H1 (cell line): ENCODE results near the gene SYF2. TPM values are rescaled to one million over a fixed set of nuclear protein-coding genes. Genes with fewer than 3 reads are reported as not detected.

Source experiments
- CTCF ChIA-PET: fragments of 300-600 bp; sonication (Branson Sonifier 250); formaldehyde crosslinking; loops from one replicate; lab custom pipeline; 2021; ENCODE audit not compliant: partially characterized antibody; lab: Charles Lee
- POLR2A ChIA-PET: fragments of 300-600 bp; sonication (Branson Sonifier 250); formaldehyde crosslinking; loops from one replicate; lab custom pipeline; 2021; ENCODE audit warnings: inconsistent platforms; ENCODE audit not compliant: partially characterized antibody; lab: Charles Lee
- DNase-seq, 2 experiments: peaks; one replicate each; pipeline versions ENCODE4 v3.0.0 to v3.0.0-alpha.2; 2010 to 2022; ENCODE audit warnings: low spot score in 2 of 2, low read depth in 1 of 2, mixed read lengths in 1 of 2
- FAIRE-seq: peaks from 2 replicates; lab custom pipeline; 2011; peaks lifted over from hg19 to GRCh38; lab: Jason Lieb, UNC
- H2AFZ ChIP-seq: 2 replicates; pipeline ENCODE4 v1.8.1; 2012; ENCODE audit warnings: low read length, inconsistent platforms
- H2AK5ac ChIP-seq: 2 replicates; pipeline ENCODE4 v1.6.1; 2013; ENCODE audit warnings: low read depth, low read length
- H2BK120ac ChIP-seq: replicated peaks from 2 replicates; pipeline ENCODE3; 2013; ENCODE audit warnings: low read depth, low read length, inconsistent platforms
- H2BK12ac ChIP-seq: 2 replicates; pipeline ENCODE4 v1.6.1; 2013; ENCODE audit warnings: low read depth, low read length
- H2BK15ac ChIP-seq: 2 replicates; pipeline ENCODE4 v1.6.1; 2013; ENCODE audit warnings: low read length
- H2BK20ac ChIP-seq: 2 replicates; pipeline ENCODE4 v1.6.1; 2013; ENCODE audit warnings: low read length
- H2BK5ac ChIP-seq: 2 replicates; pipeline ENCODE4 v1.6.1; 2013; ENCODE audit warnings: low read depth, low read length
- H3K14ac ChIP-seq: 2 replicates; pipeline ENCODE4 v1.6.1; 2013; ENCODE audit warnings: inconsistent platforms; ENCODE audit not compliant: insufficient read length
- H3K18ac ChIP-seq: 2 replicates; pipeline ENCODE4 v1.6.1; 2013; ENCODE audit warnings: low read length; ENCODE audit errors: extremely low read depth
- H3K23ac ChIP-seq: 2 replicates; pipeline ENCODE4 v1.6.1; 2013; ENCODE audit warnings: inconsistent platforms; ENCODE audit not compliant: insufficient read length
- H3K23me2 ChIP-seq: 2 replicates; pipeline ENCODE4 v1.6.1; 2013; ENCODE audit warnings: low read depth, low read length
- H3K27ac ChIP-seq: 2 replicates; pipeline ENCODE4 v1.6.1; 2011; ENCODE audit warnings: low read depth, low read length, inconsistent platforms
- H3K27me3 ChIP-seq, 4 experiments: replicated peaks in 1 of 4; 1 replicate in 1 of 4; 2 replicates in 3 of 4; pipeline versions ENCODE4 v1.6.1 to v1.8.1; 2011 to 2013; ENCODE audit warnings: low read length in 3 of 4, mild to moderate bottlenecking in 3 of 4, inconsistent platforms in 2 of 4, mixed read lengths in 2 of 4, moderate library complexity in 1 of 4; ENCODE audit not compliant: control insufficient read depth in 3 of 4, insufficient read depth in 3 of 4; ENCODE audit errors: extremely low read depth in 1 of 4
- H3K36me3 ChIP-seq, 4 experiments: 2 replicates each; pipeline versions ENCODE4 v1.6.1 to v1.8.1; 2011 to 2013; ENCODE audit warnings: mild to moderate bottlenecking in 4 of 4, low read length in 3 of 4, moderate library complexity in 2 of 4, control low read depth in 1 of 4, inconsistent platforms in 1 of 4; ENCODE audit not compliant: insufficient read depth in 4 of 4, control insufficient read depth in 2 of 4
- H3K4ac ChIP-seq: replicated peaks from 2 replicates; pipeline ENCODE3; 2013; ENCODE audit warnings: low read length, low read depth, mixed read lengths, inconsistent platforms; ENCODE audit not compliant: insufficient read length
- H3K4me1 ChIP-seq, 4 experiments: replicated peaks in 1 of 4; 1 replicate in 1 of 4; 2 replicates in 3 of 4; pipeline versions ENCODE4 v1.6.1 to v1.8.1; 2011 to 2013; ENCODE audit warnings: low read length in 3 of 4, inconsistent platforms in 2 of 4, mixed read lengths in 1 of 4; ENCODE audit not compliant: insufficient read depth in 4 of 4, control insufficient read depth in 3 of 4
- H3K4me2 ChIP-seq, 2 experiments: 2 replicates each; pipeline versions ENCODE4 v1.6.1 to v1.8.1; 2011 to 2013; ENCODE audit warnings: low read depth in 2 of 2, low read length in 2 of 2, control low read depth in 1 of 2, inconsistent platforms in 1 of 2, mild to moderate bottlenecking in 1 of 2; ENCODE audit not compliant: insufficient read depth in 1 of 2
- H3K4me3 ChIP-seq, 4 experiments: fragments of 200-600, 300-600 bp in 1 of 4; sonication (generic), shearing (Covaris generic), sonication (Bioruptor Twin) in 1 of 4; 2 replicates each; pipeline versions ENCODE4 v1.5.1 to v1.8.1; 2011 to 2016; ENCODE audit warnings: low read length in 4 of 4, low read depth in 3 of 4, control low read depth in 2 of 4, inconsistent platforms in 2 of 4, mild to moderate bottlenecking in 2 of 4, mixed read lengths in 1 of 4, moderate library complexity in 1 of 4; ENCODE audit not compliant: insufficient read depth in 2 of 4; ENCODE audit errors: extremely low read depth in 1 of 4
- H3K56ac ChIP-seq: replicated peaks from 2 replicates; pipeline ENCODE3; 2013; ENCODE audit warnings: low read depth, mild to moderate bottlenecking, mixed read lengths, low read length, inconsistent platforms; ENCODE audit not compliant: insufficient read length
- H3K79me1 ChIP-seq: 2 replicates; pipeline ENCODE4 v1.6.1; 2013; ENCODE audit warnings: low read depth, low read length, control low read depth
- H3K79me2 ChIP-seq, 2 experiments: 2 replicates each; pipeline versions ENCODE4 v1.6.1 to v1.8.1; 2012 to 2013; ENCODE audit warnings: low read length in 2 of 2, mild to moderate bottlenecking in 2 of 2, inconsistent platforms in 1 of 2; ENCODE audit not compliant: insufficient read depth in 2 of 2, control insufficient read depth in 1 of 2
- H3K9ac ChIP-seq, 4 experiments: replicated peaks in 1 of 4; 1 replicate in 1 of 4; 2 replicates in 3 of 4; pipeline versions ENCODE4 v1.6.1 to v1.8.1; 2011 to 2013; ENCODE audit warnings: low read depth in 3 of 4, low read length in 3 of 4, control low read depth in 2 of 4, mild to moderate bottlenecking in 2 of 4, moderate library complexity in 2 of 4, inconsistent platforms in 1 of 4; ENCODE audit errors: extremely low read depth in 1 of 4
- H3K9me3 ChIP-seq, 2 experiments: 2 replicates each; pipeline versions ENCODE4 v1.6.1 to v1.8.1; 2012 to 2013; ENCODE audit warnings: mild to moderate bottlenecking in 2 of 2, moderate library complexity in 2 of 2, control low read depth in 1 of 2, inconsistent platforms in 1 of 2, low read depth in 1 of 2, low read length in 1 of 2, mixed read lengths in 1 of 2; ENCODE audit not compliant: insufficient read depth in 2 of 2
- H4K20me1 ChIP-seq, 2 experiments: replicated peaks in 1 of 2; 2 replicates each; pipeline versions ENCODE3 to v1.8.1; 2011 to 2013; ENCODE audit warnings: inconsistent platforms in 2 of 2, low read length in 2 of 2, mild to moderate bottlenecking in 1 of 2; ENCODE audit not compliant: insufficient read depth in 2 of 2, control insufficient read depth in 1 of 2
- H4K5ac ChIP-seq: 2 replicates; pipeline ENCODE4 v1.6.1; 2013; ENCODE audit warnings: low read length, low read depth, mixed read lengths, inconsistent platforms; ENCODE audit not compliant: insufficient read length
- H4K8ac ChIP-seq: 2 replicates; pipeline ENCODE4 v1.8.0; 2013; ENCODE audit warnings: mild to moderate bottlenecking, moderate library complexity, low read length, inconsistent platforms; ENCODE audit not compliant: insufficient read depth; ENCODE audit errors: extremely low read depth
- H4K91ac ChIP-seq: replicated peaks from 2 replicates; pipeline ENCODE3; 2013; ENCODE audit warnings: low read length, mixed read lengths, inconsistent platforms; ENCODE audit not compliant: insufficient read length
- E2F6 ChIP-seq: IDR thresholded peaks from 2 replicates; pipeline ENCODE4 v1.6.1; 2012; ENCODE audit warnings: inconsistent platforms
- GABPA ChIP-seq: IDR thresholded peaks from 2 replicates; pipeline ENCODE4 v1.6.1; 2011; ENCODE audit warnings: mild to moderate bottlenecking, low read length, moderate library complexity, borderline replicate concordance; ENCODE audit not compliant: insufficient read depth
- GTF2F1 ChIP-seq: IDR thresholded peaks from 2 replicates; pipeline ENCODE4 v1.6.1; 2012; ENCODE audit warnings: low read depth, low read length, improper control_type of control experiment, borderline replicate concordance
- HDAC2 ChIP-seq, 2 experiments: fragments of 300-600 bp in 1 of 2; sonication (generic) in 1 of 2; IDR thresholded peaks; 2 replicates each; pipeline ENCODE4 v1.6.1; 2011 to 2012; ENCODE audit warnings: low read depth in 2 of 2, low read length in 2 of 2, mild to moderate bottlenecking in 2 of 2, moderate library complexity in 2 of 2, borderline replicate concordance in 1 of 2, inconsistent platforms in 1 of 2
- MAFK ChIP-seq: IDR thresholded peaks from 2 replicates; pipeline ENCODE4 v1.6.1; 2012; ENCODE audit warnings: low read depth, mild to moderate bottlenecking, improper control_type of control experiment, low read length
- NRF1 ChIP-seq: IDR thresholded peaks from 2 replicates; pipeline ENCODE4 v1.6.1; 2011; ENCODE audit warnings: mild to moderate bottlenecking, low read depth, low read length, improper control_type of control experiment
- RFX5 ChIP-seq: IDR thresholded peaks from 2 replicates; pipeline ENCODE4 v1.6.1; 2011; ENCODE audit warnings: low read depth, low read length, improper control_type of control experiment, borderline replicate concordance
- TAF1 ChIP-seq: IDR thresholded peaks from 2 replicates; pipeline ENCODE4 v1.6.1; 2011; ENCODE audit warnings: mild to moderate bottlenecking, low read depth, low read length
- YY1 ChIP-seq: IDR thresholded peaks from 2 replicates; pipeline ENCODE4 v1.6.1; 2011; ENCODE audit warnings: low read depth, mild to moderate bottlenecking, low read length
- WGBS, 2 experiments: shearing (Covaris generic) in 1 of 2; methylation state at CpG; one replicate each; pipeline versions ENCODE4 v1.1.6 to v1.1.7; 2013 to 2015; ENCODE audit warnings: low lambda C conversion rate in 2 of 2, mixed read lengths in 2 of 2, inconsistent platforms in 1 of 2, low coverage in 1 of 2, missing lambda C conversion rate in 1 of 2; ENCODE audit not compliant: insufficient replicate concordance in 2 of 2, insufficient coverage in 1 of 2, insufficient read length in 1 of 2; ENCODE audit errors: extremely low coverage in 1 of 2, missing lambda C conversion rate in 1 of 2; 5-methylcytosine and 5-hydroxymethylcytosine counted together
- polyA plus RNA-seq, 7 experiments: library from polyadenylated mRNA; depleted of rRNA in 3 of 7; stranded (reverse) in 5 of 7; unstranded in 2 of 7; fragments of >200 nt in 5 of 7; fragments of 200-250 nt in 2 of 7; gene quantifications; 1 replicate in 5 of 7; 2 replicates in 1 of 7; 4 replicates in 1 of 7; pipeline versions ENCODE4 v1.2.1 to v1.2.3, GENCODE V29; 2011 to 2013; ENCODE audit warnings: missing spikeins in 2 of 7, mixed read lengths in 2 of 7
- total RNA-seq: library from RNA; stranded (reverse); fragmentation: NEBNext Ultra II Directional; extraction: Animal tissue kit (Norgen Biotek cat#: 25700); gene quantifications from 2 replicates; pipeline ENCODE4 v1.2.1, GENCODE V29; 2021

The SYF2 gene
- total and polyA plus RNA-seq, 2 of the 8 experiments (the other 6 are each of a cell fraction or from before 2014, with no cell fraction given), result 7.5 to 33.0 TPM

GRCh38 chr1:25173809-25174340 lies 58.4 kb downstream of the SYF2 start:
- no peak overlapping the region for H3K9ac ChIP-seq
- H2AK5ac ChIP-seq, result no peak overlapping the region
- POLR2A ChIA-PET, result no interaction called here
- no peak overlapping the region for H3K4me2 ChIP-seq
- H3K23ac ChIP-seq, result no peak overlapping the region
- TF ChIP-seq NRF1 (no peak), RFX5 (no peak), E2F6 (no peak), TAF1 (no peak), GTF2F1 (no peak), YY1 (no peak), MAFK (no peak), HDAC2 (IDR thresholded peaks at IDR 0.05; ENCODE audit: borderline replicate concordance in 1 of 2, low read depth in 2 of 2, low read length in 2 of 2) (no peak), GABPA (no peak)
- no peaks in the 10 kb centered on the region; a peak in 1 of 7 replicates for H3K27me3 ChIP-seq
- H4K5ac ChIP-seq, result no peak overlapping the region
- H3K79me2 ChIP-seq, result no peaks in the 10 kb centered on the region
- no peak overlapping the region for H2AFZ ChIP-seq
- H2BK120ac ChIP-seq, result no peak overlapping the region
- H4K20me1 ChIP-seq, result no peaks in the 10 kb centered on the region
- FAIRE-seq, result no peak
- no peak overlapping the region for H3K14ac ChIP-seq
- H3K23me2 ChIP-seq, result peaks cover 1% of the 10 kb centered on the region; the same call in 1 of the 2 replicates
- H4K91ac ChIP-seq, result no peak overlapping the region
- H3K36me3 ChIP-seq, result no peaks in the 10 kb centered on the region
- H3K79me1 ChIP-seq, result no peaks in the 10 kb centered on the region
- no peak overlapping the region for H2BK12ac ChIP-seq
- no peak overlapping the region for H3K4ac ChIP-seq
- 96% methylated on average over 3 of the region's 3 CpGs; no CpG with 5 or more reads in 1 of the 2 experiments for WGBS, 2 experiments
- H3K27ac ChIP-seq, result no peak overlapping the region
- H3K18ac ChIP-seq, result no peak overlapping the region
- CTCF ChIA-PET, result no interaction called here
- no peak overlapping the region for H4K8ac ChIP-seq
- 0 out of 7 replicates have a peak, but pooled peaks cover 0 to 1% (median 0%) of the 10 kb centered on the region in 4 experiments for H3K4me1 ChIP-seq
- H3K56ac ChIP-seq, result no peak overlapping the region
- H3K9me3 ChIP-seq, result no peaks in the 10 kb centered on the region; a peak in 1 of 4 replicates
- no peak overlapping the region for H2BK20ac ChIP-seq
- H3K4me3 ChIP-seq, result no peak overlapping the region
- DNase-seq, result peak in 1 of 2 experiments; percentile 7
- H2BK15ac ChIP-seq, result no peak overlapping the region
- no peak overlapping the region for H2BK5ac ChIP-seq
